ENCODE measurements around the gene WDR73.
A peak's percentile ranks its signal among the peaks of the same experiment; 100 is the strongest.

Gene WDR73

GRCh38 chr15:84654689-84655453, 788 bp upstream of the WDR73 start:
- TF ChIP-seq EZH2 (IDR thresholded peaks at IDR 0.05; ENCODE audit: borderline replicate concordance, low read length) (no peak), CTCF (IDR thresholded peaks at IDR 0.05; ENCODE audit: low read length) (peak; percentile 83)
- no peaks in the 10 kb centered on the region for H3K79me2 ChIP-seq (ENCODE audit: insufficient read depth, low read length)
- no peaks in the 10 kb centered on the region for H3K9me3 ChIP-seq (ENCODE audit: low read length)
- 0 out of 2 replicates have a peak, but pooled peaks cover 2% of the 10 kb centered on the region for H3F3A ChIP-seq (ENCODE audit: insufficient read depth, low read length)
- H3K36me3 ChIP-seq (ENCODE audit: insufficient read depth, low read length) = peaks cover 24% of the 10 kb centered on the region; the same call in 1 of the 2 replicates
- no peak overlapping the region for H2AFZ ChIP-seq (ENCODE audit: low read length)
- H3K4me3 ChIP-seq (ENCODE audit: low read depth, low read length, poor library complexity, severe bottlenecking) = peak overlapping the region; percentile 88
- H4K20me1 ChIP-seq (ENCODE audit: insufficient read depth, low read length) = no peaks in the 10 kb centered on the region
- H3K27me3 ChIP-seq (ENCODE audit: insufficient read depth, low read length) = no peaks in the 10 kb centered on the region
- peak overlapping the region; percentile 88 for H3K9ac ChIP-seq (ENCODE audit: low read length)
- H3K9me2 ChIP-seq (ENCODE audit: low read depth, low read length) = no peaks in the 10 kb centered on the region
- peaks cover 52% of the 10 kb centered on the region for H3K4me1 ChIP-seq (ENCODE audit: insufficient read depth, low read length, severe bottlenecking)
- peak overlapping the region; percentile 94 for H3K4me2 ChIP-seq (ENCODE audit: low read length)
- H3K27ac ChIP-seq (ENCODE audit: low read depth, low read length, poor library complexity, severe bottlenecking) = peak overlapping the region; percentile 76

GRCh38 chr15:84653584-84653909, 536 bp downstream of the WDR73 start:
- H3F3A ChIP-seq (ENCODE audit: insufficient read depth, low read length) = 0 out of 2 replicates have a peak, but pooled peaks cover 2% of the 10 kb centered on the region
- peak overlapping the region; percentile 88 for H3K9ac ChIP-seq (ENCODE audit: low read length)
- peaks cover 36% of the 10 kb centered on the region for H3K36me3 ChIP-seq (ENCODE audit: insufficient read depth, low read length)
- peaks cover 38% of the 10 kb centered on the region for H3K4me1 ChIP-seq (ENCODE audit: insufficient read depth, low read length, severe bottlenecking)
- no peak overlapping the region for H2AFZ ChIP-seq (ENCODE audit: low read length)
- H4K20me1 ChIP-seq (ENCODE audit: insufficient read depth, low read length) = no peaks in the 10 kb centered on the region
- H3K27me3 ChIP-seq (ENCODE audit: insufficient read depth, low read length) = no peaks in the 10 kb centered on the region
- peak overlapping the region; percentile 76 for H3K27ac ChIP-seq (ENCODE audit: low read depth, low read length, poor library complexity, severe bottlenecking)
- no peaks in the 10 kb centered on the region for H3K9me2 ChIP-seq (ENCODE audit: low read depth, low read length)
- no peaks in the 10 kb centered on the region for H3K79me2 ChIP-seq (ENCODE audit: insufficient read depth, low read length)
- H3K9me3 ChIP-seq (ENCODE audit: low read length) = no peaks in the 10 kb centered on the region
- peak overlapping the region; percentile 88 for H3K4me3 ChIP-seq (ENCODE audit: low read depth, low read length, poor library complexity, severe bottlenecking)
- H3K4me2 ChIP-seq (ENCODE audit: low read length) = peak overlapping the region; percentile 94
- no peak for TF ChIP-seq EZH2 (IDR thresholded peaks at IDR 0.05; ENCODE audit: borderline replicate concordance, low read length)
- no peak for TF ChIP-seq CTCF (IDR thresholded peaks at IDR 0.05; ENCODE audit: low read length)

- no peaks in the 10 kb centered on the region for H3K9me2 ChIP-seq (ENCODE audit: low read depth, low read length)
- H3K9me3 ChIP-seq (ENCODE audit: low read length) = no peaks in the 10 kb centered on the region
- H3F3A ChIP-seq (ENCODE audit: insufficient read depth, low read length) = no peaks in the 10 kb centered on the region
- no peak for TF ChIP-seq CTCF (IDR thresholded peaks at IDR 0.05; ENCODE audit: low read length)
- no peak for TF ChIP-seq EZH2 (IDR thresholded peaks at IDR 0.05; ENCODE audit: borderline replicate concordance, low read length)
- H3K4me1 ChIP-seq (ENCODE audit: insufficient read depth, low read length, severe bottlenecking) = peaks cover 16% of the 10 kb centered on the region
- H3K9ac ChIP-seq (ENCODE audit: low read length) = no peak overlapping the region
- no peaks in the 10 kb centered on the region for H3K79me2 ChIP-seq (ENCODE audit: insufficient read depth, low read length)
- H3K4me3 ChIP-seq (ENCODE audit: low read depth, low read length, poor library complexity, severe bottlenecking) = no peak overlapping the region
- H3K4me2 ChIP-seq (ENCODE audit: low read length) = no peak overlapping the region
- H3K27ac ChIP-seq (ENCODE audit: low read depth, low read length, poor library complexity, severe bottlenecking) = no peak overlapping the region
- peaks cover 72% of the 10 kb centered on the region for H3K36me3 ChIP-seq (ENCODE audit: insufficient read depth, low read length)
- H2AFZ ChIP-seq (ENCODE audit: low read length) = no peak overlapping the region
- H3K27me3 ChIP-seq (ENCODE audit: insufficient read depth, low read length) = no peaks in the 10 kb centered on the region
- no peaks in the 10 kb centered on the region for H4K20me1 ChIP-seq (ENCODE audit: insufficient read depth, low read length)
Observed at GRCh38 chr15:84649706-84650105, 4.4 kb downstream of the WDR73 start.

Data from OCI-LY1 (cell line).